ENCODE results near the gene NKD2. TPM values are rescaled to one million over a fixed set of nuclear protein-coding genes. Genes with fewer than 3 reads are reported as not detected.

NKD2 gene
- total and polyA plus RNA-seq, 8 donors = 1.8 to 13.6 (median 7.9) TPM; not detected in 2

- TF ChIP-seq EP300 (IDR thresholded peaks at IDR 0.05) (no peak), POLR2AphosphoS5 (IDR thresholded peaks at IDR 0.05) (no peak), CTCF (IDR thresholded peaks at IDR 0.05) (no peak), POLR2A (IDR thresholded peaks at IDR 0.05) (no peak)
- WGBS, 5 donors = 82 to 87% (median 85%) methylated on average over 28 to 36 of the region's 36 CpGs
- no peak for DNase-seq
These were observed 49.0 kb downstream of the NKD2 start for GRCh38 chr5:1057485-1058082.

GRCh38 chr5:1058083-1058945, 49.7 kb downstream of the NKD2 start:
- H3K9me3 ChIP-seq = no peaks in the 10 kb centered on the region
- H3K27ac ChIP-seq = no peak overlapping the region
- intact Hi-C loops (cut with DNase I; ENCODE audit: low total_unique reads) = no loop called here
- no peaks in the 10 kb centered on the region for H3K4me1 ChIP-seq
- no peak for DNase-seq
- peaks cover 59 to 97% (median 95%) of the 10 kb centered on the region in 4 donors for H3K36me3 ChIP-seq
- no peaks in the 10 kb centered on the region for H3K27me3 ChIP-seq
- WGBS, 5 donors = 90 to 94% (median 93%) methylated on average over 10 to 36 of the region's 36 CpGs
- TF ChIP-seq POLR2AphosphoS5 (IDR thresholded peaks at IDR 0.05) = no peak
- no peak overlapping the region for H3K4me3 ChIP-seq

More at GRCh38 chr5:1057485-1058082, 49.0 kb downstream of the NKD2 start:
- no peak overlapping the region for H3K4me3 ChIP-seq
- intact Hi-C loops (cut with DNase I; ENCODE audit: low total_unique reads) = no loop called here
- H3K4me1 ChIP-seq = no peaks in the 10 kb centered on the region
- no peaks in the 10 kb centered on the region for H3K27me3 ChIP-seq
- H3K27ac ChIP-seq = no peak overlapping the region
- peaks cover 58 to 97% (median 95%) of the 10 kb centered on the region in 4 donors for H3K36me3 ChIP-seq
- H3K9me3 ChIP-seq = no peaks in the 10 kb centered on the region

- Histone ChIP-seq H3K4me1 (no peaks in the 10 kb centered on the region), H3K36me3 (peaks cover 63 to 97% (median 95%) of the 10 kb centered on the region in 4 donors), H3K9me3 (no peaks in the 10 kb centered on the region), H3K4me3 (no peak overlapping the region), H3K27me3 (no peaks in the 10 kb centered on the region), H3K27ac (no peak overlapping the region)
- intact Hi-C loops (cut with DNase I; ENCODE audit: low total_unique reads) = no loop called here
- 87 to 95% (median 93%) methylated on average over 17 to 34 of the region's 34 CpGs for WGBS, 5 donors
- TF ChIP-seq CTCF (IDR thresholded peaks at IDR 0.05) (no peak), POLR2AphosphoS5 (IDR thresholded peaks at IDR 0.05) (no peak), EP300 (IDR thresholded peaks at IDR 0.05) (no peak)
- DNase-seq = no peak
These were observed 50.6 kb downstream of the NKD2 start for GRCh38 chr5:1058988-1059883.

GRCh38 chr5:1059884-1060263, 51.3 kb downstream of the NKD2 start:
- H3K27ac ChIP-seq = no peak overlapping the region
- H3K9me3 ChIP-seq = no peaks in the 10 kb centered on the region
- H3K36me3 ChIP-seq = peaks cover 66 to 97% (median 95%) of the 10 kb centered on the region in 4 donors
- WGBS, 5 donors = 83 to 90% (median 87%) methylated on average over 17 of the region's 17 CpGs
- TF ChIP-seq POLR2A (IDR thresholded peaks at IDR 0.05) = no peak
- no peak for TF ChIP-seq POLR2AphosphoS5 (IDR thresholded peaks at IDR 0.05)
- no peak for TF ChIP-seq CTCF (IDR thresholded peaks at IDR 0.05)
- TF ChIP-seq EP300 (IDR thresholded peaks at IDR 0.05) = no peak
- intact Hi-C loops (cut with DNase I; ENCODE audit: low total_unique reads) = no loop called here
- no peaks in the 10 kb centered on the region for H3K27me3 ChIP-seq
- no peak for DNase-seq
- H3K4me3 ChIP-seq = no peak overlapping the region
- H3K4me1 ChIP-seq = no peaks in the 10 kb centered on the region
